Activated CD8-positive, alpha-beta T cell treated with anti-CD3 and anti-CD28 coated beads, Interleukin-2, amount 10 ng/mL, durations not matched to agents 7 days and 5 days (primary cell): ENCODE measurements around the gene TMEM259. TPM values are rescaled to one million over a fixed set of nuclear protein-coding genes. Genes with fewer than 3 reads are reported as not detected.

ENCODE experiments used
- ATAC-seq: fragments of 150-1000 bp; cut with Tn5 transposase; one replicate; pipeline ENCODE4 v1.10.0; 2021; ENCODE audit warnings: moderate library complexity
- CTCF ChIA-PET: fragments of 350-600 bp; sonication (Branson Sonifier 250); formaldehyde crosslinking; loops from one replicate; lab custom pipeline; 2021; ENCODE audit warnings: antibody characterized with exemption; lab: Charles Lee
- POLR2A ChIA-PET: fragments of 350-600 bp; sonication (Branson Sonifier 250); formaldehyde crosslinking; loops from one replicate; lab custom pipeline; 2021; ENCODE audit warnings: antibody characterized with exemption; lab: Charles Lee
- DNase-seq: peaks from one replicate; pipeline ENCODE4 v3.0.0-alpha.2; 2020
- H3K27ac Mint-ChIP-seq: one replicate; pipeline ENCODE4 v1.8.0; 2021; ENCODE audit warnings: mild to moderate bottlenecking, mixed read lengths
- H3K27me3 Mint-ChIP-seq: one replicate; pipeline ENCODE4 v1.8.0; 2021; ENCODE audit warnings: low read depth, mixed read lengths
- H3K36me3 Mint-ChIP-seq: one replicate; pipeline ENCODE4 v1.8.0; 2021; ENCODE audit warnings: low read depth, mixed read lengths
- H3K4me1 Mint-ChIP-seq: one replicate; pipeline ENCODE4 v1.8.0; 2021; ENCODE audit warnings: low read depth, mixed read lengths
- H3K4me3 Mint-ChIP-seq: one replicate; pipeline ENCODE4 v1.8.0; 2021; ENCODE audit warnings: mild to moderate bottlenecking, mixed read lengths
- H3K9me3 Mint-ChIP-seq: one replicate; pipeline ENCODE4 v1.8.0; 2022; ENCODE audit warnings: mixed read lengths; ENCODE audit not compliant: insufficient read depth
- total RNA-seq, 2 experiments: library from RNA; stranded (reverse); gene quantifications; one replicate each; pipeline ENCODE4 v1.2.3, GENCODE V29; 2021

The TMEM259 gene
- total RNA-seq, 2 experiments from 2014 or later = 153 to 160 TPM

- CTCF ChIA-PET = no interaction called here
- DNase-seq (no peak), ATAC-seq (no peak)
- Mint-ChIP-seq H3K9me3 (no peaks in the 10 kb centered on the region), H3K27ac (no peak overlapping the region), H3K36me3 (peaks cover 21% of the 10 kb centered on the region), H3K4me3 (no peak overlapping the region), H3K27me3 (no peaks in the 10 kb centered on the region), H3K4me1 (no peaks in the 10 kb centered on the region)
- POLR2A ChIA-PET = no interaction called here
Measured at GRCh38 chr19:974564-975257, 46.2 kb downstream of the TMEM259 start.

GRCh38 chr19:973726-974563 lies 47.0 kb downstream of the TMEM259 start:
- H3K4me1 Mint-ChIP-seq = no peaks in the 10 kb centered on the region
- no peaks in the 10 kb centered on the region for H3K27me3 Mint-ChIP-seq
- POLR2A ChIA-PET = interaction anchor here (0.6 kb wide), 1 partner anchor 83 kb away, joined by 3 read pairs; no protein-coding TSS in a partner anchor
- ATAC-seq (no peak), DNase-seq (no peak)
- no peak overlapping the region for H3K27ac Mint-ChIP-seq
- H3K9me3 Mint-ChIP-seq = no peaks in the 10 kb centered on the region
- H3K36me3 Mint-ChIP-seq = peaks cover 24% of the 10 kb centered on the region
- CTCF ChIA-PET = no interaction called here
- H3K4me3 Mint-ChIP-seq = no peak overlapping the region

GRCh38 chr19:972281-972680 lies 48.6 kb downstream of the TMEM259 start:
- DNase-seq (no peak), ATAC-seq (no peak)
- POLR2A ChIA-PET = interaction anchor here (0.7 to 1.7 kb wide), 2 partner anchors 8 to 132 kb away, joined by 3 read pairs; partner anchors contain the start of gene PRTN3
- no peaks in the 10 kb centered on the region for H3K9me3 Mint-ChIP-seq
- CTCF ChIA-PET = interaction anchor here (0.9 kb wide), 1 partner anchor 49 kb away, joined by 3 read pairs; no protein-coding TSS in a partner anchor
- H3K27me3 Mint-ChIP-seq = no peaks in the 10 kb centered on the region
- peaks cover 33% of the 10 kb centered on the region for H3K36me3 Mint-ChIP-seq
- H3K27ac Mint-ChIP-seq = no peak overlapping the region
- H3K4me1 Mint-ChIP-seq = no peaks in the 10 kb centered on the region
- H3K4me3 Mint-ChIP-seq = no peak overlapping the region

GRCh38 chr19:971795-972194 lies 49.1 kb downstream of the TMEM259 start:
- no peak for DNase-seq
- POLR2A ChIA-PET = interaction anchor here (0.7 to 1.7 kb wide), 2 partner anchors 8 to 131 kb away, joined by 3 read pairs; partner anchors contain the start of gene PRTN3
- H3K9me3 Mint-ChIP-seq = no peaks in the 10 kb centered on the region
- CTCF ChIA-PET = interaction anchor here (0.9 to 1.1 kb wide), 3 partner anchors 25 to 208 kb away, joined by 3 read pairs; no protein-coding TSS in a partner anchor
- no peak overlapping the region for H3K27ac Mint-ChIP-seq
- H3K4me1 Mint-ChIP-seq = no peaks in the 10 kb centered on the region
- H3K27me3 Mint-ChIP-seq = no peaks in the 10 kb centered on the region
- ATAC-seq = no peak
- peaks cover 36% of the 10 kb centered on the region for H3K36me3 Mint-ChIP-seq
- no peak overlapping the region for H3K4me3 Mint-ChIP-seq

- CTCF ChIA-PET = interaction anchor here (0.6 to 1.1 kb wide), 3 partner anchors 24 to 207 kb away, joined by 3 to 4 read pairs (median 3); no protein-coding TSS in a partner anchor
- no peak overlapping the region for H3K4me3 Mint-ChIP-seq
Measured at GRCh38 chr19:970695-971094, 50.2 kb downstream of the TMEM259 start.

GRCh38 chr19:966485-967088 lies 54.3 kb downstream of the TMEM259 start:
- ATAC-seq = no peak
- DNase-seq = no peak
- H3K9me3 Mint-ChIP-seq = no peaks in the 10 kb centered on the region
- H3K4me3 Mint-ChIP-seq = no peak overlapping the region
- no peaks in the 10 kb centered on the region for H3K27me3 Mint-ChIP-seq
- CTCF ChIA-PET = no interaction called here
- H3K36me3 Mint-ChIP-seq = peaks cover 46% of the 10 kb centered on the region
- H3K4me1 Mint-ChIP-seq = peaks cover 8% of the 10 kb centered on the region
- POLR2A ChIA-PET = no interaction called here
- H3K27ac Mint-ChIP-seq = no peak overlapping the region

More at GRCh38 chr19:970695-971094, 50.2 kb downstream of the TMEM259 start:
- H3K27ac Mint-ChIP-seq = no peak overlapping the region
- H3K27me3 Mint-ChIP-seq = no peaks in the 10 kb centered on the region
- no peaks in the 10 kb centered on the region for H3K4me1 Mint-ChIP-seq
- DNase-seq (no peak), ATAC-seq (no peak)
- POLR2A ChIA-PET = interaction anchor here (1.7 kb wide), 1 partner anchor 9 kb away, joined by 3 read pairs; no protein-coding TSS in a partner anchor
- no peaks in the 10 kb centered on the region for H3K9me3 Mint-ChIP-seq
- H3K36me3 Mint-ChIP-seq = peaks cover 41% of the 10 kb centered on the region

- Mint-ChIP-seq H3K4me3 (no peak overlapping the region), H3K9me3 (no peaks in the 10 kb centered on the region), H3K27me3 (no peaks in the 10 kb centered on the region), H3K27ac (no peak overlapping the region), H3K36me3 (peaks cover 33% of the 10 kb centered on the region), H3K4me1 (peaks cover 8% of the 10 kb centered on the region)
- no peak for DNase-seq
- CTCF ChIA-PET = no interaction called here
- ATAC-seq = no peak
- POLR2A ChIA-PET = no interaction called here
Measured at GRCh38 chr19:964761-965694, 55.9 kb downstream of the TMEM259 start.

GRCh38 chr19:964116-964520 lies 56.8 kb downstream of the TMEM259 start:
- CTCF ChIA-PET = no interaction called here
- no peak overlapping the region for H3K27ac Mint-ChIP-seq
- no peak for DNase-seq
- no peak for ATAC-seq
- H3K27me3 Mint-ChIP-seq = no peaks in the 10 kb centered on the region
- peaks cover 32% of the 10 kb centered on the region for H3K36me3 Mint-ChIP-seq
- POLR2A ChIA-PET = no interaction called here
- H3K9me3 Mint-ChIP-seq = no peaks in the 10 kb centered on the region
- H3K4me1 Mint-ChIP-seq = peaks cover 8% of the 10 kb centered on the region
- no peak overlapping the region for H3K4me3 Mint-ChIP-seq

GRCh38 chr19:963486-963951 lies 57.4 kb downstream of the TMEM259 start:
- Mint-ChIP-seq H3K4me1 (peaks cover 8% of the 10 kb centered on the region), H3K27me3 (no peaks in the 10 kb centered on the region), H3K36me3 (peaks cover 27% of the 10 kb centered on the region), H3K27ac (no peak overlapping the region), H3K4me3 (no peak overlapping the region), H3K9me3 (no peaks in the 10 kb centered on the region)
- ChIA-PET POLR2A (no interaction called here), CTCF (no interaction called here)
- DNase-seq (no peak), ATAC-seq (no peak)

GRCh38 chr19:962683-963400 lies 58.1 kb downstream of the TMEM259 start:
- Mint-ChIP-seq H3K4me1 (peaks cover 8% of the 10 kb centered on the region), H3K4me3 (no peak overlapping the region), H3K36me3 (peaks cover 24% of the 10 kb centered on the region), H3K27me3 (no peaks in the 10 kb centered on the region), H3K9me3 (no peaks in the 10 kb centered on the region), H3K27ac (no peak overlapping the region)
- ATAC-seq (no peak), DNase-seq (no peak)
- CTCF ChIA-PET = no interaction called here
- POLR2A ChIA-PET = no interaction called here
